ENCODE measurements around the gene FMNL3. TPM values are rescaled to one million over a fixed set of nuclear protein-coding genes. Genes with fewer than 3 reads are reported as not detected.

The FMNL3 gene
- total and polyA plus RNA-seq, 2 of the 13 experiments (the other 11 are each of a cell fraction or from before 2014, with no cell fraction given): 0.44 to 1.1 TPM

GRCh38 chr12:49631336-49631907 lies 75.8 kb downstream of the FMNL3 start:
- BruUV-seq (replicated peaks): no TSS peak
- DNase-seq (ENCODE audit: low spot score) (no peak), ATAC-seq (no peak), FAIRE-seq (no peak)
- TF ChIP-seq MAX (IDR thresholded peaks at IDR 0.05): no peak
- TF ChIP-seq DPF2 (CRISPR knock-in tag; IDR thresholded peaks at IDR 0.05; ENCODE audit: borderline replicate concordance, low read depth): no peak
- no peak for TF ChIP-seq MIXL1 (CRISPR knock-in tag; IDR thresholded peaks at IDR 0.05)
- TF ChIP-seq MZF1 (CRISPR knock-in tag; IDR thresholded peaks at IDR 0.05; ENCODE audit: borderline replicate concordance): no peak
- no peak for TF ChIP-seq PHF5A (CRISPR knock-in tag; IDR thresholded peaks at IDR 0.05; ENCODE audit: low read depth, unreplicated experiment)
- H3K79me2 ChIP-seq (ENCODE audit: insufficient read depth, low read length): no peaks in the 10 kb centered on the region
- no peak overlapping the region for H3K27ac ChIP-seq (ENCODE audit: extremely low read length, insufficient read depth, low read length)
- H3K4me2 ChIP-seq (ENCODE audit: low read depth, low read length): no peak overlapping the region
- no peaks in the 10 kb centered on the region for H3K9me3 ChIP-seq (ENCODE audit: low read length)
- intact Hi-C loops (cut with micrococcal nuclease; ENCODE audit: unreplicated experiment): no loop called here
- in situ Hi-C loops (cut with HindIII; ENCODE audit: extremely low pct_ligation_motif_present, low pct_unique_long_range_greater_than_20kb): no loop called here
- H3K4me1 ChIP-seq (ENCODE audit: insufficient read depth, low read length): 0 out of 2 replicates have a peak, but pooled peaks cover under 1% of the 10 kb centered on the region
- no peaks in the 10 kb centered on the region for H4K20me1 ChIP-seq (ENCODE audit: insufficient read depth, low read length)
- ChIA-PET CTCF (ENCODE audit: low intra/inter-chr PET ratio, low total read pairs) (no interaction called here), POLR2A (interaction anchor here (1.0 kb wide), 1 partner anchor 22 kb away, joined by 3 read pairs; no protein-coding TSS in a partner anchor)
- no peak overlapping the region for H3K4me3 ChIP-seq (replicated peaks in 1 of 3; ENCODE audit: insufficient read depth in 1 of 3, low read depth in 2 of 3, low read length in 3 of 3)
- WGBS (ENCODE audit: low lambda C conversion rate): 90% methylated on average over 6 of the region's 6 CpGs
- no peak overlapping the region for H2AFZ ChIP-seq (ENCODE audit: low read length)
- no peaks in the 10 kb centered on the region for H3K36me3 ChIP-seq (replicated peaks in 1 of 2; ENCODE audit: control insufficient read depth in 1 of 2, insufficient read depth in 2 of 2, low read length in 2 of 2)
- H3K9ac ChIP-seq (ENCODE audit: insufficient read depth, low read depth, low read length): no peak overlapping the region
- no peaks in the 10 kb centered on the region for H3K27me3 ChIP-seq (ENCODE audit: control insufficient read depth in 1 of 2, insufficient read depth in 2 of 2, low read length in 2 of 2)

GRCh38 chr12:49627752-49628360 lies 79.3 kb downstream of the FMNL3 start:
- BruUV-seq (replicated peaks): no TSS peak
- no peak overlapping the region for H3K4me3 ChIP-seq (replicated peaks in 1 of 3; ENCODE audit: insufficient read depth in 1 of 3, low read depth in 2 of 3, low read length in 3 of 3)
- in situ Hi-C loops (cut with HindIII; ENCODE audit: extremely low pct_ligation_motif_present, low pct_unique_long_range_greater_than_20kb): no loop called here
- H3K27ac ChIP-seq (ENCODE audit: extremely low read length, insufficient read depth, low read length): no peak overlapping the region
- H3K36me3 ChIP-seq (replicated peaks in 1 of 2; ENCODE audit: control insufficient read depth in 1 of 2, insufficient read depth in 2 of 2, low read length in 2 of 2): no peaks in the 10 kb centered on the region
- DNase-seq (ENCODE audit: low spot score) (no peak), ATAC-seq (no peak), FAIRE-seq (no peak)
- intact Hi-C loops (cut with micrococcal nuclease; ENCODE audit: unreplicated experiment): no loop called here
- CTCF ChIA-PET (ENCODE audit: low intra/inter-chr PET ratio, low total read pairs): no interaction called here
- no peaks in the 10 kb centered on the region for H3K9me3 ChIP-seq (ENCODE audit: low read length)
- no peaks in the 10 kb centered on the region for H3K79me2 ChIP-seq (ENCODE audit: insufficient read depth, low read length)
- 88% methylated on average over 3 of the region's 3 CpGs for WGBS (ENCODE audit: low lambda C conversion rate)
- H3K4me1 ChIP-seq (ENCODE audit: insufficient read depth, low read length): peaks cover 11% of the 10 kb centered on the region
- H2AFZ ChIP-seq (ENCODE audit: low read length): no peak overlapping the region
- no peak overlapping the region for H3K4me2 ChIP-seq (ENCODE audit: low read depth, low read length)
- POLR2A ChIA-PET: interaction anchor here (0.6 kb wide), 1 partner anchor 1135 kb away, joined by 6 read pairs; no protein-coding TSS in a partner anchor
- no peaks in the 10 kb centered on the region for H4K20me1 ChIP-seq (ENCODE audit: insufficient read depth, low read length)
- H3K9ac ChIP-seq (ENCODE audit: insufficient read depth, low read depth, low read length): no peak overlapping the region
- H3K27me3 ChIP-seq (ENCODE audit: control insufficient read depth in 1 of 2, insufficient read depth in 2 of 2, low read length in 2 of 2): no peaks in the 10 kb centered on the region
- TF ChIP-seq ZNF660 (CRISPR knock-in tag; IDR thresholded peaks at IDR 0.05; ENCODE audit: borderline replicate concordance, low read depth) (no peak), MED13 (CRISPR knock-in tag; IDR thresholded peaks at IDR 0.05) (no peak), SPEN (CRISPR knock-in tag; IDR thresholded peaks at IDR 0.05; ENCODE audit: low read depth) (no peak), NFKBIZ (CRISPR knock-in tag; IDR thresholded peaks at IDR 0.05) (no peak), ATF4 (CRISPR knock-in tag; IDR thresholded peaks at IDR 0.05) (no peak), ZNF512B (CRISPR knock-in tag; IDR thresholded peaks at IDR 0.05; ENCODE audit: borderline replicate concordance) (no peak), ZNF691 (CRISPR knock-in tag; IDR thresholded peaks at IDR 0.05; ENCODE audit: borderline replicate concordance, low read depth) (no peak), ZFP36L1 (CRISPR knock-in tag; IDR thresholded peaks at IDR 0.05) (no peak)
